ENCODE measurements around the gene TSC22D1. TPM values are rescaled to one million over a fixed set of nuclear protein-coding genes. Genes with fewer than 3 reads are reported as not detected.

The TSC22D1 gene
- polyA plus RNA-seq, 1 donor from 2014 or later = 355 TPM

Other genes starting within 250 kb of the TSC22D1 start
- 14.8 and 15.4 TPM in 2 replicates for gene SERP2, start 202.5 kb downstream of the TSC22D1 start, polyA plus RNA-seq

All from neural cell (in vitro differentiated cells).